CD14-positive monocyte (primary cell): Measurements from ENCODE around the gene SLC35E1. TPM values are rescaled to one million over a fixed set of nuclear protein-coding genes. Genes with fewer than 3 reads are reported as not detected.

Experiments used
- DNase-seq, 3 donors: peaks; one replicate each; pipeline ENCODE4 v3.0.0-alpha.2; 2011 to 2022
- H2AFZ ChIP-seq: 2 replicates; pipeline ENCODE4 v1.6.0; 2012; ENCODE audit warnings: mild to moderate bottlenecking, low read depth, low read length, inconsistent platforms; ENCODE audit not compliant: insufficient read depth, poor library complexity, severe bottlenecking
- H3K27ac ChIP-seq, 2 donors: 1 replicate in 1 of 2; 2 replicates in 1 of 2; pipeline ENCODE4 v1.5.1; 2012 to 2013; ENCODE audit warnings: low read length in 2 of 2, control low read depth in 1 of 2, inconsistent platforms in 1 of 2, low read depth in 1 of 2, mild to moderate bottlenecking in 1 of 2
- H3K27me3 ChIP-seq, 2 donors: one replicate each; pipeline versions ENCODE4 v1.6.0 to v1.6.1; 2011 to 2013; ENCODE audit warnings: low read length in 2 of 2; ENCODE audit not compliant: control insufficient read depth in 2 of 2, insufficient read depth in 2 of 2
- H3K36me3 ChIP-seq, 2 donors: replicated peaks in 1 of 2; 1 replicate in 1 of 2; 2 replicates in 1 of 2; pipeline versions ENCODE4 v1.5.1 to v1.6.1; 2012 to 2013; ENCODE audit warnings: low read length in 2 of 2, control low read depth in 1 of 2, inconsistent platforms in 1 of 2, mild to moderate bottlenecking in 1 of 2; ENCODE audit not compliant: insufficient read depth in 2 of 2, control insufficient read depth in 1 of 2
- H3K4me1 ChIP-seq, 2 donors: 1 replicate in 1 of 2; 2 replicates in 1 of 2; pipeline versions ENCODE4 v1.5.1 to v1.6.1; 2012 to 2013; ENCODE audit warnings: low read length in 2 of 2, control low read depth in 1 of 2, inconsistent platforms in 1 of 2, mild to moderate bottlenecking in 1 of 2, moderate library complexity in 1 of 2; ENCODE audit not compliant: insufficient read depth in 2 of 2, control insufficient read depth in 1 of 2
- H3K4me2 ChIP-seq: replicated peaks from 2 replicates; pipeline ENCODE3; 2012; ENCODE audit warnings: low read length, moderate library complexity, mild to moderate bottlenecking; ENCODE audit not compliant: poor library complexity, severe bottlenecking; ENCODE audit errors: extremely low read depth
- H3K4me3 ChIP-seq, 3 experiments: fragments of 200-600 bp in 1 of 3; sonication (generic) in 1 of 3; replicated peaks in 1 of 3; 1 replicate in 2 of 3; 2 replicates in 1 of 3; pipeline ENCODE4 v1.5.1; 2011 to 2013; ENCODE audit warnings: low read length in 3 of 3, mild to moderate bottlenecking in 3 of 3, control low read depth in 2 of 3, low read depth in 2 of 3, inconsistent platforms in 1 of 3, moderate library complexity in 1 of 3
- H3K79me2 ChIP-seq: 2 replicates; pipeline ENCODE4 v1.6.0; 2012; ENCODE audit warnings: mild to moderate bottlenecking, control low read depth, inconsistent platforms, low read length, moderate library complexity; ENCODE audit not compliant: insufficient read depth
- H3K9ac ChIP-seq: 2 replicates; pipeline ENCODE4 v1.6.0; 2017; ENCODE audit warnings: low read length, mild to moderate bottlenecking; ENCODE audit not compliant: insufficient read depth, poor library complexity, severe bottlenecking
- H3K9me3 ChIP-seq, 2 donors: replicated peaks in 1 of 2; 1 replicate in 1 of 2; 2 replicates in 1 of 2; pipeline versions ENCODE4 v1.5.1 to v1.6.1; 2012 to 2013; ENCODE audit warnings: low read length in 2 of 2, control low read depth in 1 of 2; ENCODE audit not compliant: control insufficient read depth in 1 of 2, insufficient read depth in 1 of 2
- H4K20me1 ChIP-seq: 2 replicates; pipeline ENCODE4 v1.6.0; 2012; ENCODE audit warnings: mild to moderate bottlenecking, low read length, control low read depth, moderate library complexity; ENCODE audit not compliant: insufficient read depth
- H3K27ac Mint-ChIP-seq, 7 donors: one replicate each; pipeline ENCODE4 v1.8.0; 2020; ENCODE audit warnings: mild to moderate bottlenecking in 7 of 7, mixed read lengths in 7 of 7, moderate library complexity in 6 of 7, inconsistent platforms in 2 of 7
- H3K27me3 Mint-ChIP-seq, 3 donors: one replicate each; pipeline ENCODE4 v1.8.0; 2021 to 2022; ENCODE audit warnings: low read depth in 3 of 3, mild to moderate bottlenecking in 3 of 3, mixed read lengths in 3 of 3, moderate library complexity in 3 of 3, inconsistent platforms in 1 of 3
- H3K36me3 Mint-ChIP-seq, 2 donors: one replicate each; pipeline ENCODE4 v1.8.0; 2020; ENCODE audit warnings: mixed read lengths in 2 of 2, inconsistent platforms in 1 of 2, mild to moderate bottlenecking in 1 of 2
- H3K4me1 Mint-ChIP-seq: one replicate; pipeline ENCODE4 v1.8.0; 2020; ENCODE audit warnings: mild to moderate bottlenecking, mixed read lengths
- H3K4me3 Mint-ChIP-seq, 2 donors: one replicate each; pipeline ENCODE4 v1.8.0; 2020; ENCODE audit warnings: mild to moderate bottlenecking in 2 of 2, mixed read lengths in 2 of 2, moderate library complexity in 1 of 2
- H3K9me3 Mint-ChIP-seq, 7 donors: one replicate each; pipeline ENCODE4 v1.8.0; 2020 to 2022; ENCODE audit warnings: mixed read lengths in 7 of 7, mild to moderate bottlenecking in 6 of 7, moderate library complexity in 6 of 7, inconsistent platforms in 2 of 7
- WGBS: methylation state at CpG from one replicate; pipeline ENCODE4 v1.1.5; 2013; ENCODE audit warnings: missing lambda C conversion rate; ENCODE audit not compliant: insufficient coverage; 5-methylcytosine and 5-hydroxymethylcytosine counted together
- intact Hi-C, 2 donors: fragments of 100-400 bp; cut with micrococcal nuclease; formaldehyde crosslinking; loops; one replicate each; pipeline versions ENCODE4 v1.15.0 to v1.15.1; 2023
- polyA plus RNA-seq, 3 donors: library from polyadenylated mRNA; depleted of rRNA in 1 of 3; unstranded in 2 of 3; stranded (reverse) in 1 of 3; fragments of 300-500 nt in 2 of 3; fragments of >200 nt in 1 of 3; fragmentation: Illumina TruSeq in 2 of 3; gene quantifications; 1 replicate in 2 of 3; 2 replicates in 1 of 3; pipeline ENCODE4 v1.2.3, GENCODE V29; 2012 to 2021
- TF ChIP-seq, protein P1 (sequence below): fragments of 200-600 bp; IDR thresholded peaks from one replicate; pipeline ENCODE4 v1.8.0; 2022; ENCODE audit warnings: antibody characterized with exemption, mild to moderate bottlenecking

Gene SLC35E1
- polyA plus RNA-seq, 3 donors: 12.1 to 28.8 (median 13.5) TPM

DNA sequence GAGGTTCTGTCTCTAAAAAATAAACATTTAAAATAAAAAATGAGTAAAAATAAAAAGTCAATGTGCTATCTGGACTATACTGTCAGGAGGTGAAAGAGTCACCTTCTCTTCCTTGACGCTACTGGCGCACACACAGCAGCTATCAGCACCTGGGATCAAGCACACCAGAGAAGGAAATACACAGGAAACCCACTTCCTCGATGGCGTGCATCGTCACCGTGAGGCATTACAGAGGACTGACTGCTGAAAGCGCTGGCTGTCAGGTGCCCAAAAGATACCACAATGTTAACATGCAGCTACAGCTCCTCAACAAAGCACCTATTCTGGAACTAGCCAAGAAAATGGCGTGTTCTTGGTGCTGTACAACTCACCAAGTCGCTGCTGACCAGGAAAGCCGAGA, 6.1 kb downstream of the SLC35E1 start:
- Mint-ChIP-seq H3K27me3 (peaks cover 0 to 2% (median 0%) of the 10 kb centered on the region in 3 donors), H3K4me1 (peaks cover 7% of the 10 kb centered on the region), H3K36me3 (peaks cover 74 to 94% of the 10 kb centered on the region in 2 donors), H3K9me3 (peaks cover 0 to 3% (median 0%) of the 10 kb centered on the region in 7 donors), H3K4me3 (no peak overlapping the region), H3K27ac (peak overlapping the region in 3 of 7 donors; percentile 25 to 50 (median 46))
- no peak overlapping the region for H3K4me2 ChIP-seq
- H3K9me3 ChIP-seq: no peaks in the 10 kb centered on the region
- peaks cover 7% of the 10 kb centered on the region for H4K20me1 ChIP-seq
- H3K27me3 ChIP-seq: no peaks in the 10 kb centered on the region
- peaks cover 7 to 9% of the 10 kb centered on the region in 2 donors for H3K4me1 ChIP-seq
- H3K36me3 ChIP-seq: peaks cover 60 to 90% of the 10 kb centered on the region in 2 donors
- peaks cover 13% of the 10 kb centered on the region for H3K79me2 ChIP-seq
- H3K4me3 ChIP-seq: no peak overlapping the region
- no peak overlapping the region for H2AFZ ChIP-seq
- WGBS: 12% methylated on average over 10 of the region's 10 CpGs
- no peak overlapping the region for H3K27ac ChIP-seq
- intact Hi-C loops: no loop called here
- peak in 1 of 3 donors; percentile 6 for DNase-seq
- TF ChIP-seq, protein P1, sequence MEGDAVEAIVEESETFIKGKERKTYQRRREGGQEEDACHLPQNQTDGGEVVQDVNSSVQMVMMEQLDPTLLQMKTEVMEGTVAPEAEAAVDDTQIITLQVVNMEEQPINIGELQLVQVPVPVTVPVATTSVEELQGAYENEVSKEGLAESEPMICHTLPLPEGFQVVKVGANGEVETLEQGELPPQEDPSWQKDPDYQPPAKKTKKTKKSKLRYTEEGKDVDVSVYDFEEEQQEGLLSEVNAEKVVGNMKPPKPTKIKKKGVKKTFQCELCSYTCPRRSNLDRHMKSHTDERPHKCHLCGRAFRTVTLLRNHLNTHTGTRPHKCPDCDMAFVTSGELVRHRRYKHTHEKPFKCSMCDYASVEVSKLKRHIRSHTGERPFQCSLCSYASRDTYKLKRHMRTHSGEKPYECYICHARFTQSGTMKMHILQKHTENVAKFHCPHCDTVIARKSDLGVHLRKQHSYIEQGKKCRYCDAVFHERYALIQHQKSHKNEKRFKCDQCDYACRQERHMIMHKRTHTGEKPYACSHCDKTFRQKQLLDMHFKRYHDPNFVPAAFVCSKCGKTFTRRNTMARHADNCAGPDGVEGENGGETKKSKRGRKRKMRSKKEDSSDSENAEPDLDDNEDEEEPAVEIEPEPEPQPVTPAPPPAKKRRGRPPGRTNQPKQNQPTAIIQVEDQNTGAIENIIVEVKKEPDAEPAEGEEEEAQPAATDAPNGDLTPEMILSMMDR: no peak
- no peak overlapping the region for H3K9ac ChIP-seq

DNA sequence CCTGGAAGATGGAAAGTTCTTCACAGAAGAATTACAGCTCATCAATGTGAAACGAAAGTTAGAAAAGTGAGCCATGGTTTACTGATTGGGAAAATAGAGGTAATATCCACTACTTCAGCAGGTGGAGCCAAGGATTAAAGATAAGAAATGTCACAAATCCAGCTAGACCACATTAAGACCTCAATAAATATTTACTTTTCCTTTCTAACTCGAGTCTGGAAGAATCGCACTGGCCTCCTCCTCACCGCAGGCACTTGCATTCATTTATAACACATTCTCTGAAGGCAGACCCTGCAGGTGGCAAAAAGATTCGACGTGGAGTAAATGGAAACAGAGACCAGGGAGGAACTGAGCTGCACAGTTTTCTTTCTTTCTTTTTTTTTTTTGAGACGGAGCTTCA, 7.4 kb downstream of the SLC35E1 start:
- Histone ChIP-seq H3K4me2 (no peak overlapping the region), H3K36me3 (peaks cover 64 to 95% of the 10 kb centered on the region in 2 donors), H3K79me2 (peaks cover under 1% of the 10 kb centered on the region), H2AFZ (no peak overlapping the region), H3K27ac (no peak overlapping the region), H3K4me3 (no peak overlapping the region), H3K4me1 (no peaks in the 10 kb centered on the region), H3K9me3 (no peaks in the 10 kb centered on the region), H3K9ac (no peak overlapping the region), H3K27me3 (no peaks in the 10 kb centered on the region), H4K20me1 (peaks cover 4% of the 10 kb centered on the region)
- H3K27ac Mint-ChIP-seq: no peak overlapping the region
- intact Hi-C loops: no loop called here
- no peak for DNase-seq
- H3K4me1 Mint-ChIP-seq: peaks cover 2% of the 10 kb centered on the region
- H3K36me3 Mint-ChIP-seq: peaks cover 75 to 99% of the 10 kb centered on the region in 2 donors
- H3K4me3 Mint-ChIP-seq: no peak overlapping the region
- H3K9me3 Mint-ChIP-seq: peaks cover 0 to 3% (median 0%) of the 10 kb centered on the region in 7 donors
- TF ChIP-seq, protein P1: no peak
- H3K27me3 Mint-ChIP-seq: peaks cover 0 to 2% (median 0%) of the 10 kb centered on the region in 3 donors
- 100% methylated on average over 2 of the region's 7 CpGs for WGBS
